K562 treated with DMSO at 1 percent for 48 hours (cell line): ENCODE data around the gene PIWIL1. TPM values are rescaled to one million over a fixed set of nuclear protein-coding genes. Genes with fewer than 3 reads are reported as not detected.

Source experiments
- total RNA-seq: library from RNA; unstranded; fragments of 300-600 nt; gene quantifications from 2 replicates; pipeline ENCODE4 v1.2.3, GENCODE V29; 2022; ENCODE audit warnings: low replicate concordance; ENCODE audit errors: extremely low read depth

PIWIL1 gene
- not detected in 2 replicates for total RNA-seq

GRCh38 chr12:130337488-130338303 lies at the start of gene PIWIL1:
PIWIL1 (plus strand) TSS chr12:130337887; CDS start chr12:130342592, 4,705 bp downstream.

Other genes starting within 250 kb of the PIWIL1 start
- gene FZD10, start 175.4 kb upstream of the PIWIL1 start, total RNA-seq: not detected in 2 replicates